ENCODE data around the gene TXNRD2.

The TXNRD2 gene

GRCh38 chr22:19848298-19849224 lies 93.1 kb downstream of the TXNRD2 start:
- Histone ChIP-seq H3K9ac (ENCODE audit: low read depth, low read length) (no peak overlapping the region), H3K27ac (ENCODE audit: low read length) (peak overlapping the region; percentile 3; the same call in 1 of the 2 replicates), H4K20me1 (ENCODE audit: insufficient read depth, low read length) (peaks cover 88% of the 10 kb centered on the region), H3K27me3 (ENCODE audit: insufficient read depth, low read length, poor library complexity) (no peaks in the 10 kb centered on the region), H3K4me2 (ENCODE audit: insufficient read depth, low read length) (no peak overlapping the region), H3K36me3 (ENCODE audit: insufficient read depth, low read length) (peaks cover 89% of the 10 kb centered on the region), H3K9me3 (ENCODE audit: insufficient read depth, low read length, severe bottlenecking) (no peaks in the 10 kb centered on the region), H2AFZ (ENCODE audit: low read depth, low read length) (no peak overlapping the region), H3K4me3 (ENCODE audit: low read depth in 1 of 2, low read length in 2 of 2) (no peak overlapping the region), H3K4me1 (ENCODE audit: insufficient read depth, low read length) (peaks cover 34% of the 10 kb centered on the region), H3K79me2 (ENCODE audit: insufficient read depth, low read length) (peaks cover 93% of the 10 kb centered on the region)
- ATAC-seq (ENCODE audit: insufficient read depth, low read depth) (0 out of 3 replicates have a peak, but pooled peaks have one; percentile 21), DNase-seq (no peak)
- TF ChIP-seq EZH2 (IDR thresholded peaks at IDR 0.05; ENCODE audit: borderline replicate concordance, low read depth, low read length, severe bottlenecking) (no peak), CTCF (IDR thresholded peaks at IDR 0.05; ENCODE audit: borderline replicate concordance, extremely low read depth, low read length, poor library complexity, severe bottlenecking) (no peak)

DNA sequence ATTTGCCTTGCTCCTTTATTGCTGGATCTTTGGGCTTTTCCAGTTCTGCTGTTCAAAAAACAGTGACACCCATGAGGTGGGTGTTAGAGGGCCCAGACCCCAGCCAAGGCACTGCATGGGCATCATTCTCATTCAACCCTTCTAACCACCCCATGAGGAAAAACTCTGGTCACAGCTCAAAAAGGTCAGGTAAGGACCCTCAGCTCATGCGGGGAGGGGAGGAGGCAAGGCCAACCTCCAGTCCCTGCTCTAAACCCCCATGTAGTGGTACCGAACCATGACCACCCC lies 94.3 kb downstream of the TXNRD2 start:
- no peak for TF ChIP-seq EZH2 (IDR thresholded peaks at IDR 0.05; ENCODE audit: borderline replicate concordance, low read depth, low read length, severe bottlenecking)
- TF ChIP-seq CTCF (IDR thresholded peaks at IDR 0.05; ENCODE audit: borderline replicate concordance, extremely low read depth, low read length, poor library complexity, severe bottlenecking): no peak
- no peak overlapping the region for H3K9ac ChIP-seq (ENCODE audit: low read depth, low read length)
- H3K4me3 ChIP-seq (ENCODE audit: low read depth in 1 of 2, low read length in 2 of 2): no peak overlapping the region
- no peak overlapping the region for H3K27ac ChIP-seq (ENCODE audit: low read length)
- no peak for DNase-seq
- H2AFZ ChIP-seq (ENCODE audit: low read depth, low read length): no peak overlapping the region
- peaks cover 21% of the 10 kb centered on the region for H3K4me1 ChIP-seq (ENCODE audit: insufficient read depth, low read length)
- peaks cover 93% of the 10 kb centered on the region for H3K79me2 ChIP-seq (ENCODE audit: insufficient read depth, low read length)
- peaks cover 80% of the 10 kb centered on the region for H3K36me3 ChIP-seq (ENCODE audit: insufficient read depth, low read length)
- H3K9me3 ChIP-seq (ENCODE audit: insufficient read depth, low read length, severe bottlenecking): no peaks in the 10 kb centered on the region
- no peaks in the 10 kb centered on the region for H3K27me3 ChIP-seq (ENCODE audit: insufficient read depth, low read length, poor library complexity)
- ATAC-seq (ENCODE audit: insufficient read depth, low read depth): no peak
- peaks cover 86% of the 10 kb centered on the region for H4K20me1 ChIP-seq (ENCODE audit: insufficient read depth, low read length)
- no peak overlapping the region for H3K4me2 ChIP-seq (ENCODE audit: insufficient read depth, low read length)

DNA sequence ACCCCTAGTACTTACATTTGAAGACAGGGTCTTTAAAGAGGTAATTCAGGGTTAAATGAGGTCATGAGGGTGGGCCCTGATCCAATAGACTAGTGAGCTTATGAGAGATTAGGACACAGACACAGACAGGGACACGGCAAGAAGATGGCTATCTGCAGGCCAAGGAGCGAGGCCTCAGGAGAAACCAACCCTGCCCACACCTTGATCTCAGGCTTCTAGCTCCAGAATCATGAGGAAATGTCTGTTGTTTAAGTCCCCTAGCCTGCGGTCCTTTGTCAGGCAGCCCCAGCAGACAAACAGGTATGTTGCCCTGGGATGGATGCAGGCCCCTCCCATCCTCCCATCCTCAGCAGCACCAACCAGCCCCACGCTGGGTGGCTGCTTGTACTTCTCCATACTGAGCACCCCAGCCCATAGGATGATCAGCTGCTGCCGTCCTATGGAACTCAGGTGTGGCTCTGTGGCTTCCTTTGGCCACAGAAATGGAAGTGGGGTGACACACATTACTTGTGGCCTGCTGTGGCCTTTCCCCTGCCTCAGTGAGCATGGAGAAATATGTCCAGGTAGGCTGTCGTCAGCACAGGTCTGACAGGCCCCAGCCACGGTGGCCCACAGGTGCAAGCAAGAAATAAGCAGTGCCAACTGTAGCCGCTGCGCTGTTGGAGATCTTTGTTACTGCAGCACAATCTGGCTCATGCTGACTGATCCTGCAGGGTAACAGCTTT lies 94.8 kb downstream of the TXNRD2 start:
- ATAC-seq (ENCODE audit: insufficient read depth, low read depth) (0 out of 3 replicates have a peak, but pooled peaks have one; percentile 18), DNase-seq (no peak)
- peaks cover 16% of the 10 kb centered on the region for H3K4me1 ChIP-seq (ENCODE audit: insufficient read depth, low read length)
- no peaks in the 10 kb centered on the region for H3K9me3 ChIP-seq (ENCODE audit: insufficient read depth, low read length, severe bottlenecking)
- H3K4me2 ChIP-seq (ENCODE audit: insufficient read depth, low read length): no peak overlapping the region
- no peak overlapping the region for H3K4me3 ChIP-seq (ENCODE audit: low read depth in 1 of 2, low read length in 2 of 2)
- peaks cover 93% of the 10 kb centered on the region for H3K79me2 ChIP-seq (ENCODE audit: insufficient read depth, low read length)
- no peak for TF ChIP-seq EZH2 (IDR thresholded peaks at IDR 0.05; ENCODE audit: borderline replicate concordance, low read depth, low read length, severe bottlenecking)
- TF ChIP-seq CTCF (IDR thresholded peaks at IDR 0.05; ENCODE audit: borderline replicate concordance, extremely low read depth, low read length, poor library complexity, severe bottlenecking): no peak
- H3K27me3 ChIP-seq (ENCODE audit: insufficient read depth, low read length, poor library complexity): no peaks in the 10 kb centered on the region
- no peak overlapping the region for H2AFZ ChIP-seq (ENCODE audit: low read depth, low read length)
- peaks cover 74% of the 10 kb centered on the region for H3K36me3 ChIP-seq (ENCODE audit: insufficient read depth, low read length)
- no peak overlapping the region for H3K9ac ChIP-seq (ENCODE audit: low read depth, low read length)
- H3K27ac ChIP-seq (ENCODE audit: low read length): no peak overlapping the region; the same call in 1 of the 2 replicates
- H4K20me1 ChIP-seq (ENCODE audit: insufficient read depth, low read length): peaks cover 86% of the 10 kb centered on the region
